Measurements from ENCODE around the gene GVQW3. TPM values are rescaled to one million over a fixed set of nuclear protein-coding genes. Genes with fewer than 3 reads are reported as not detected.

GVQW3 gene
- total and polyA plus RNA-seq, 2 donors (not counting 1 experiment from before 2014, with no cell fraction given), result 3.5 to 8.2 TPM

- H3K79me2 ChIP-seq (ENCODE audit: control insufficient read depth, insufficient read depth, low read length), result no peaks in the 10 kb centered on the region
- H3K4me2 ChIP-seq (replicated peaks; ENCODE audit: low read depth, low read length, poor library complexity, severe bottlenecking), result no peak overlapping the region
- intact Hi-C loops (cut with micrococcal nuclease), result no loop called here
- no peak for DNase-seq
- no peak overlapping the region for H3K27ac ChIP-seq (ENCODE audit: low read length in 2 of 2)
- WGBS (ENCODE audit: insufficient coverage), result 64% methylated on average over 6 of the region's 7 CpGs
- H3K9me3 Mint-ChIP-seq (ENCODE audit: insufficient read depth), result no peaks in the 10 kb centered on the region
- peaks cover 4% of the 10 kb centered on the region for H3K27me3 Mint-ChIP-seq
- ChIA-PET POLR2A (no interaction called here), CTCF (no interaction called here)
- no peaks in the 10 kb centered on the region for H4K20me1 ChIP-seq (ENCODE audit: control insufficient read depth, insufficient read depth, low read length, poor library complexity, severe bottlenecking)
- no peak for ATAC-seq (ENCODE audit: low read depth)
- H3K36me3 ChIP-seq (replicated peaks in 1 of 2; ENCODE audit: control extremely low read depth in 1 of 2, control insufficient read depth in 1 of 2, extremely low read depth in 1 of 2, insufficient read depth in 2 of 2, low read length in 1 of 2), result no peaks in the 10 kb centered on the region
- H3K9ac ChIP-seq (ENCODE audit: low read length), result no peak overlapping the region
- no peaks in the 10 kb centered on the region for H3K4me1 ChIP-seq (ENCODE audit: control insufficient read depth in 2 of 2, insufficient read depth in 2 of 2, low read length in 2 of 2)
- no peak overlapping the region for H3K27ac Mint-ChIP-seq
- no peak overlapping the region for H3K4me3 ChIP-seq (ENCODE audit: control extremely low read depth in 1 of 5, extremely low read depth in 1 of 5, insufficient read depth in 1 of 5, low read depth in 2 of 5, low read length in 4 of 5)
- TF ChIP-seq CTCF (IDR thresholded peaks at IDR 0.05) (no peak), EZH2 (IDR thresholded peaks at IDR 0.05; ENCODE audit: borderline replicate concordance, insufficient read depth, low read depth, low read length, poor library complexity, severe bottlenecking) (no peak)
- no peaks in the 10 kb centered on the region for H3K4me1 Mint-ChIP-seq
- no peak overlapping the region for H2AFZ ChIP-seq (ENCODE audit: insufficient read depth, low read depth, low read length, poor library complexity, severe bottlenecking)
- no peak overlapping the region for H3K4me3 Mint-ChIP-seq
- no peaks in the 10 kb centered on the region for H3K9me3 ChIP-seq (ENCODE audit: control extremely low read depth in 1 of 3, control insufficient read depth in 2 of 3, insufficient read depth in 1 of 3, low read length in 2 of 3)
- peaks cover 0 to 2% (median 0%) of the 10 kb centered on the region in 4 experiments for H3K27me3 ChIP-seq (replicated peaks in 1 of 4; ENCODE audit: control extremely low read depth in 1 of 4, control insufficient read depth in 3 of 4, insufficient read depth in 4 of 4, low read length in 3 of 4)
These were observed 27.2 kb downstream of the GVQW3 start for GRCh38 chr11:76408171-76408965.

GRCh38 chr11:76410851-76411357 is 29.8 kb downstream of the GVQW3 start:
- no peaks in the 10 kb centered on the region for H4K20me1 ChIP-seq (ENCODE audit: control insufficient read depth, insufficient read depth, low read length, poor library complexity, severe bottlenecking)
- no peaks in the 10 kb centered on the region for H3K9me3 ChIP-seq (ENCODE audit: control extremely low read depth in 1 of 3, control insufficient read depth in 2 of 3, insufficient read depth in 1 of 3, low read length in 2 of 3)
- no peaks in the 10 kb centered on the region for H3K27me3 ChIP-seq (replicated peaks in 1 of 4; ENCODE audit: control extremely low read depth in 1 of 4, control insufficient read depth in 3 of 4, insufficient read depth in 4 of 4, low read length in 3 of 4)
- H3K9ac ChIP-seq (ENCODE audit: low read length), result no peak overlapping the region
- H3K79me2 ChIP-seq (ENCODE audit: control insufficient read depth, insufficient read depth, low read length), result no peaks in the 10 kb centered on the region
- H3K4me1 ChIP-seq (ENCODE audit: control insufficient read depth in 2 of 2, insufficient read depth in 2 of 2, low read length in 2 of 2), result no peaks in the 10 kb centered on the region
- no peak for TF ChIP-seq CTCF (IDR thresholded peaks at IDR 0.05)
- TF ChIP-seq EZH2 (IDR thresholded peaks at IDR 0.05; ENCODE audit: borderline replicate concordance, insufficient read depth, low read depth, low read length, poor library complexity, severe bottlenecking), result no peak
- intact Hi-C loops (cut with micrococcal nuclease), result no loop called here
- no peak overlapping the region for H3K4me3 ChIP-seq (ENCODE audit: control extremely low read depth in 1 of 5, extremely low read depth in 1 of 5, insufficient read depth in 1 of 5, low read depth in 2 of 5, low read length in 4 of 5)
- H3K4me1 Mint-ChIP-seq, result no peaks in the 10 kb centered on the region
- H3K36me3 ChIP-seq (replicated peaks in 1 of 2; ENCODE audit: control extremely low read depth in 1 of 2, control insufficient read depth in 1 of 2, extremely low read depth in 1 of 2, insufficient read depth in 2 of 2, low read length in 1 of 2), result no peaks in the 10 kb centered on the region
- no peak overlapping the region for H3K27ac Mint-ChIP-seq
- ChIA-PET POLR2A (no interaction called here), CTCF (no interaction called here)
- WGBS (ENCODE audit: insufficient coverage), result 95% methylated on average over 10 of the region's 10 CpGs
- no peak overlapping the region for H3K4me2 ChIP-seq (replicated peaks; ENCODE audit: low read depth, low read length, poor library complexity, severe bottlenecking)
- peaks cover 9% of the 10 kb centered on the region for H3K27me3 Mint-ChIP-seq
- no peak overlapping the region for H3K27ac ChIP-seq (ENCODE audit: low read length in 2 of 2)
- DNase-seq (no peak), ATAC-seq (ENCODE audit: low read depth) (no peak)
- H3K9me3 Mint-ChIP-seq (ENCODE audit: insufficient read depth), result no peaks in the 10 kb centered on the region
- no peak overlapping the region for H2AFZ ChIP-seq (ENCODE audit: insufficient read depth, low read depth, low read length, poor library complexity, severe bottlenecking)
- no peak overlapping the region for H3K4me3 Mint-ChIP-seq

Data from B cell (primary cell).